ENCODE data around the gene FFAR1.

Gene FFAR1

GRCh38 chr19:35347171-35347929 lies at the start of gene FFAR1:
TSS of gene FFAR1 (plus strand) at chr19:35347902. CDS start at chr19:35351552, 3,650 bp downstream.
- H3K4me3 ChIP-seq (ENCODE audit: low read depth, low read length), result no peak within 1 kb of the TSS
- H3K4me1 ChIP-seq (ENCODE audit: control insufficient read depth, insufficient read depth, low read length, unreplicated experiment), result no peaks in the 10 kb centered on the region

GRCh38 chr19:35297922-35298321 lies 49.8 kb upstream of the FFAR1 start:
- Histone ChIP-seq H3K4me3 (ENCODE audit: low read depth, low read length) (no peak overlapping the region), H3K4me1 (ENCODE audit: control insufficient read depth, insufficient read depth, low read length, unreplicated experiment) (no peaks in the 10 kb centered on the region), H2AFZ (ENCODE audit: low read length, unreplicated experiment) (no peak overlapping the region), H3K36me3 (ENCODE audit: insufficient read depth, low read length) (no peaks in the 10 kb centered on the region), H3K27ac (ENCODE audit: low read depth, low read length) (no peak overlapping the region), H3K27me3 (ENCODE audit: insufficient read depth, low read length) (peaks cover 14% of the 10 kb centered on the region), H3K79me2 (ENCODE audit: control insufficient read depth, insufficient read depth, low read length, unreplicated experiment) (no peaks in the 10 kb centered on the region)

More at GRCh38 chr19:35347171-35347929, at the start of gene FFAR1:
- Histone ChIP-seq H3K27ac (ENCODE audit: low read depth, low read length) (no peak within 1 kb of the TSS), H3K36me3 (ENCODE audit: insufficient read depth, low read length) (no peaks in the 10 kb centered on the region), H3K27me3 (ENCODE audit: insufficient read depth, low read length) (no peaks in the 10 kb centered on the region), H3K79me2 (ENCODE audit: control insufficient read depth, insufficient read depth, low read length, unreplicated experiment) (no peaks in the 10 kb centered on the region), H2AFZ (ENCODE audit: low read length, unreplicated experiment) (no peak within 1 kb of the TSS)

GRCh38 chr19:35298561-35298972 lies 49.1 kb upstream of the FFAR1 start:
- Histone ChIP-seq H2AFZ (ENCODE audit: low read length, unreplicated experiment) (no peak overlapping the region), H3K4me1 (ENCODE audit: control insufficient read depth, insufficient read depth, low read length, unreplicated experiment) (no peaks in the 10 kb centered on the region), H3K27ac (ENCODE audit: low read depth, low read length) (no peak overlapping the region)

GRCh38 chr19:35299523-35300338 lies 48.0 kb upstream of the FFAR1 start:
- H3K4me1 ChIP-seq (ENCODE audit: control insufficient read depth, insufficient read depth, low read length, unreplicated experiment), result no peaks in the 10 kb centered on the region
- H2AFZ ChIP-seq (ENCODE audit: low read length, unreplicated experiment), result no peak overlapping the region
- no peaks in the 10 kb centered on the region for H3K79me2 ChIP-seq (ENCODE audit: control insufficient read depth, insufficient read depth, low read length, unreplicated experiment)
- no peak overlapping the region for H3K27ac ChIP-seq (ENCODE audit: low read depth, low read length)
- no peaks in the 10 kb centered on the region for H3K36me3 ChIP-seq (ENCODE audit: insufficient read depth, low read length)
- no peak overlapping the region for H3K4me3 ChIP-seq (ENCODE audit: low read depth, low read length)
- H3K27me3 ChIP-seq (ENCODE audit: insufficient read depth, low read length), result no peaks in the 10 kb centered on the region

More at GRCh38 chr19:35298561-35298972, 49.1 kb upstream of the FFAR1 start:
- H3K79me2 ChIP-seq (ENCODE audit: control insufficient read depth, insufficient read depth, low read length, unreplicated experiment), result no peaks in the 10 kb centered on the region
- no peaks in the 10 kb centered on the region for H3K36me3 ChIP-seq (ENCODE audit: insufficient read depth, low read length)
- peaks cover 8% of the 10 kb centered on the region for H3K27me3 ChIP-seq (ENCODE audit: insufficient read depth, low read length)
- H3K4me3 ChIP-seq (ENCODE audit: low read depth, low read length), result no peak overlapping the region

- Histone ChIP-seq H3K27me3 (ENCODE audit: insufficient read depth, low read length) (no peaks in the 10 kb centered on the region), H3K4me1 (ENCODE audit: control insufficient read depth, insufficient read depth, low read length, unreplicated experiment) (no peaks in the 10 kb centered on the region), H2AFZ (ENCODE audit: low read length, unreplicated experiment) (no peak overlapping the region), H3K36me3 (ENCODE audit: insufficient read depth, low read length) (no peaks in the 10 kb centered on the region), H3K79me2 (ENCODE audit: control insufficient read depth, insufficient read depth, low read length, unreplicated experiment) (no peaks in the 10 kb centered on the region), H3K27ac (ENCODE audit: low read depth, low read length) (no peak overlapping the region), H3K4me3 (ENCODE audit: low read depth, low read length) (no peak overlapping the region)
Measured at GRCh38 chr19:35300339-35300649, 47.4 kb upstream of the FFAR1 start.

GRCh38 chr19:35301961-35302360 lies 45.7 kb upstream of the FFAR1 start:
- Histone ChIP-seq H2AFZ (ENCODE audit: low read length, unreplicated experiment) (no peak overlapping the region), H3K4me3 (ENCODE audit: low read depth, low read length) (no peak overlapping the region), H3K27me3 (ENCODE audit: insufficient read depth, low read length) (no peaks in the 10 kb centered on the region), H3K36me3 (ENCODE audit: insufficient read depth, low read length) (no peaks in the 10 kb centered on the region), H3K27ac (ENCODE audit: low read depth, low read length) (no peak overlapping the region), H3K4me1 (ENCODE audit: control insufficient read depth, insufficient read depth, low read length, unreplicated experiment) (no peaks in the 10 kb centered on the region), H3K79me2 (ENCODE audit: control insufficient read depth, insufficient read depth, low read length, unreplicated experiment) (no peaks in the 10 kb centered on the region)

- no peaks in the 10 kb centered on the region for H3K79me2 ChIP-seq (ENCODE audit: control insufficient read depth, insufficient read depth, low read length, unreplicated experiment)
- no peaks in the 10 kb centered on the region for H3K4me1 ChIP-seq (ENCODE audit: control insufficient read depth, insufficient read depth, low read length, unreplicated experiment)
- no peak overlapping the region for H3K27ac ChIP-seq (ENCODE audit: low read depth, low read length)
- no peak overlapping the region for H2AFZ ChIP-seq (ENCODE audit: low read length, unreplicated experiment)
- H3K4me3 ChIP-seq (ENCODE audit: low read depth, low read length), result no peak overlapping the region
- no peaks in the 10 kb centered on the region for H3K27me3 ChIP-seq (ENCODE audit: insufficient read depth, low read length)
- H3K36me3 ChIP-seq (ENCODE audit: insufficient read depth, low read length), result no peaks in the 10 kb centered on the region
Measured at GRCh38 chr19:35302446-35302845, 45.3 kb upstream of the FFAR1 start.

- no peaks in the 10 kb centered on the region for H3K79me2 ChIP-seq (ENCODE audit: control insufficient read depth, insufficient read depth, low read length, unreplicated experiment)
- H2AFZ ChIP-seq (ENCODE audit: low read length, unreplicated experiment), result no peak overlapping the region
- H3K27me3 ChIP-seq (ENCODE audit: insufficient read depth, low read length), result no peaks in the 10 kb centered on the region
- no peak overlapping the region for H3K27ac ChIP-seq (ENCODE audit: low read depth, low read length)
- H3K36me3 ChIP-seq (ENCODE audit: insufficient read depth, low read length), result no peaks in the 10 kb centered on the region
- no peaks in the 10 kb centered on the region for H3K4me1 ChIP-seq (ENCODE audit: control insufficient read depth, insufficient read depth, low read length, unreplicated experiment)
- no peak overlapping the region for H3K4me3 ChIP-seq (ENCODE audit: low read depth, low read length)
Measured at GRCh38 chr19:35303357-35303915, 44.3 kb upstream of the FFAR1 start.

DNA sequence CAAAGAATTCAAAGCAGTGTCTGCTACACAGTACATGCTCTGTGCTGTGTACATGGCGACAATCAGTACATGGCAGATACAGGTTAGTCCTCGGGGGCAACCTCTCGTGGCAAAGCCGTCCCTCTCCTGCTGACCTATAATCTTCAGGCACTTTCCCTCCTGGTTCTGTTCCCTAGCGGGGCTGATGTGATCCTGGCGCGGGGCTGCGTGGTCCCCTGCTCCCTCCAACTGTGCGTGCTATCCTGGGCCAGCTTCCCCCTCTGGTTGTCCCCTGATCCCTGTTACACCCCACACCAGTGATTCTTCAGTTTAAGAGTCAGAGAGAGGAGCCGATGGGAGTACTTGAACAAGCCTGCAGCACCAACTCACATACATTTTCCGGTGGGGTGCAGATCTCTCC lies 43.7 kb upstream of the FFAR1 start:
- Histone ChIP-seq H3K36me3 (ENCODE audit: insufficient read depth, low read length) (no peaks in the 10 kb centered on the region), H3K27ac (ENCODE audit: low read depth, low read length) (no peak overlapping the region), H3K27me3 (ENCODE audit: insufficient read depth, low read length) (no peaks in the 10 kb centered on the region), H2AFZ (ENCODE audit: low read length, unreplicated experiment) (no peak overlapping the region), H3K79me2 (ENCODE audit: control insufficient read depth, insufficient read depth, low read length, unreplicated experiment) (no peaks in the 10 kb centered on the region), H3K4me1 (ENCODE audit: control insufficient read depth, insufficient read depth, low read length, unreplicated experiment) (no peaks in the 10 kb centered on the region), H3K4me3 (ENCODE audit: low read depth, low read length) (no peak overlapping the region)

DNA sequence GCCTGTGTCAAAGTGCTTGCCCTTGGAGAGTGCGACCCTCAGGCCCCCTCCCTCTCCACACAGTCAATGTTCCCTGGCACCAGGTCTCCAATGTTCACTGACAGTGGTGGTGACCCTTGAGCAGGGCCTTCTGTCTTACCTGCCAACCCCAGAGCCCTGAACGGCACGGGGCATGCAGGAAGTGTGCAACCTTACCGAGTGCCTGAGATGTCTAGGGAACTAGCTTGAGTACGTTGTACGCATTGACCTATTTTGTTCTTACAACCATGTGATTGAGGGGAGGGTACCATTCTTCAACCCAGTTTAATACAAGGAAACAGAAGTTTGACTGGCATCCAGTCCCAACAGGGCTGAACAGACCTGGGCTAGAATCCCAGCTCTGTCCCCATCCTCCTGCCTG lies 42.5 kb upstream of the FFAR1 start:
- Histone ChIP-seq H3K4me1 (ENCODE audit: control insufficient read depth, insufficient read depth, low read length, unreplicated experiment) (no peaks in the 10 kb centered on the region), H2AFZ (ENCODE audit: low read length, unreplicated experiment) (no peak overlapping the region), H3K27me3 (ENCODE audit: insufficient read depth, low read length) (no peaks in the 10 kb centered on the region), H3K36me3 (ENCODE audit: insufficient read depth, low read length) (no peaks in the 10 kb centered on the region), H3K4me3 (ENCODE audit: low read depth, low read length) (no peak overlapping the region), H3K79me2 (ENCODE audit: control insufficient read depth, insufficient read depth, low read length, unreplicated experiment) (no peaks in the 10 kb centered on the region), H3K27ac (ENCODE audit: low read depth, low read length) (no peak overlapping the region)

Data from ACC112 (cell line).